ENCODE data around the gene UCP2. TPM values are rescaled to one million over a fixed set of nuclear protein-coding genes. Genes with fewer than 3 reads are reported as not detected.

Gene UCP2
- total and polyA plus RNA-seq, 4 donors: 44.7 to 207 (median 139) TPM

DNA sequence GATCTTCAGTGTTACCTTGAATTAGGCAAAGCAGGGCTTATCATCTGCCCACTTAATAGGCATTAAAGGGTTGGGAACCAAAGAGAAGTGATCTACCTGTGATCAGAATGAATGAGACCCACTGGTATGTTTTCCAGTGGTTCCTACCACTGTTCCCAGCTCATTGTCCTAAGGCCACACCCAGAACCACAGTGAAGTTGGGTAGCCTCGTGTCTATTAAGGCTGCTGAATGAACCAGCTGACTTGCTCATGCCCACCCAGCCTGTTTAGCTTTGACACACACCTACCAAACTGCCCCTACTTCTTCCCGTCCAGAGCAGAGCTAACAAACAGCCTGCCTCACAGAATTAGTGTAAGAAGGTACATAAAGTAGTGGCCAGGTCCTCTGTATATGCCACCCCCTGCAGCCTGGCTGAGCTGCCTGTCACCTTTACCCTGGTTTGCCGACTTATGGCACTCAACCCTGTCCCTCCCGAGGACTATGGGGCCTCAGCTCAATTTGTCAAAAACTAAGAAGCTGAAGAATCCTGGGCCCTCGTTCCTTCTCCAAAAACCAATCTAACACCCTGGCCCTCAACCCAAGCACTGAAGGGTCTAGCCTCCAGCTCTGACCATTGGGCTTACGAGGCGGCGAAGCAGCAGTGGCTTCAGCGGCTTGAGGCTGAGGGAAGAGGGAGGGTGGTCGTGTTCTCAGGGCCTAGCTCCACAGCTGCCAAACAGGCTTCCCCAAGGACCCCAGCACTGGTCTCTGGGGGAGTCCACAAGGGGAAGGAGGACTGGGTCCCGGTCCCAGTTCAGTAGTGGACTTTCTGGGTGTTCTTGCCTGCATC lies 9.8 kb downstream of the UCP2 start:
- no peaks in the 10 kb centered on the region for H3K27me3 ChIP-seq (ENCODE audit: control insufficient read depth in 3 of 3, insufficient read depth in 3 of 3, low read length in 2 of 3)
- no peak for DNase-seq
- TF ChIP-seq, protein P1, sequence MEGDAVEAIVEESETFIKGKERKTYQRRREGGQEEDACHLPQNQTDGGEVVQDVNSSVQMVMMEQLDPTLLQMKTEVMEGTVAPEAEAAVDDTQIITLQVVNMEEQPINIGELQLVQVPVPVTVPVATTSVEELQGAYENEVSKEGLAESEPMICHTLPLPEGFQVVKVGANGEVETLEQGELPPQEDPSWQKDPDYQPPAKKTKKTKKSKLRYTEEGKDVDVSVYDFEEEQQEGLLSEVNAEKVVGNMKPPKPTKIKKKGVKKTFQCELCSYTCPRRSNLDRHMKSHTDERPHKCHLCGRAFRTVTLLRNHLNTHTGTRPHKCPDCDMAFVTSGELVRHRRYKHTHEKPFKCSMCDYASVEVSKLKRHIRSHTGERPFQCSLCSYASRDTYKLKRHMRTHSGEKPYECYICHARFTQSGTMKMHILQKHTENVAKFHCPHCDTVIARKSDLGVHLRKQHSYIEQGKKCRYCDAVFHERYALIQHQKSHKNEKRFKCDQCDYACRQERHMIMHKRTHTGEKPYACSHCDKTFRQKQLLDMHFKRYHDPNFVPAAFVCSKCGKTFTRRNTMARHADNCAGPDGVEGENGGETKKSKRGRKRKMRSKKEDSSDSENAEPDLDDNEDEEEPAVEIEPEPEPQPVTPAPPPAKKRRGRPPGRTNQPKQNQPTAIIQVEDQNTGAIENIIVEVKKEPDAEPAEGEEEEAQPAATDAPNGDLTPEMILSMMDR (IDR thresholded peaks at IDR 0.05; ENCODE audit: control extremely low read depth, extremely low read depth): no peak
- 86 to 87% methylated on average over 11 of the region's 11 CpGs for WGBS, 2 donors
- H3K4me1 ChIP-seq (ENCODE audit: control insufficient read depth in 5 of 5, insufficient read depth in 5 of 5, low read length in 5 of 5): peaks cover 0 to 7% (median 0%) of the 10 kb centered on the region in 5 donors
- H3K27ac ChIP-seq (ENCODE audit: low read depth in 1 of 2, low read length in 1 of 2): no peak overlapping the region
- no peak for ATAC-seq (ENCODE audit: insufficient read depth, low FRiP score)
- peaks cover 0 to 23% (median 0%) of the 10 kb centered on the region in 4 donors for H3K36me3 ChIP-seq (ENCODE audit: control insufficient read depth in 4 of 4, insufficient read depth in 4 of 4, low read length in 4 of 4)
- H3K9me3 ChIP-seq (ENCODE audit: control insufficient read depth in 4 of 4, insufficient read depth in 3 of 4, low read length in 3 of 4): no peaks in the 10 kb centered on the region
- H3K4me3 ChIP-seq: no peak overlapping the region
- H3K9ac ChIP-seq (ENCODE audit: insufficient read depth in 1 of 2, low read length in 2 of 2): no peak overlapping the region

DNA sequence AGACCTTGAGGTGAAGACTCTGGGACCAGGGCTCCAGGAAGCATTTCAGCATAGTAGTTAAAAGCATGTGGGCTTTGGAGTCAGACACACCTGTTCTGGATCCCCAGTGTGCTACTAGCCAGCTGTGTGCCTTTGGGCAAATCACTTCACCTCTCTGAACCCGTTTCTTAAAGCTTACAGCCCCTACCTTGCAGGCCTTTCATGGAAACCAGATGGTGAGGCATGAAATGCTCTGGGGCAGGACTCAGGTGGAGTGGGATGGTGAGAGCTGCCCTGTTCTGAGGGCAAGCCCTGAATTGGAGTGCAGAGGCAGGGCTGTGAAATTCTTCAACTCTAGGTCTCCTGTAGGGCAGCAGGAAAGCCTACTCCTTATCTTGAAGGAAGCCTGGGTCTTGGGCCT lies 10.5 kb downstream of the UCP2 start:
- DNase-seq: no peak
- no peak overlapping the region for H3K9ac ChIP-seq (ENCODE audit: insufficient read depth in 1 of 2, low read length in 2 of 2)
- no peaks in the 10 kb centered on the region for H3K27me3 ChIP-seq (ENCODE audit: control insufficient read depth in 3 of 3, insufficient read depth in 3 of 3, low read length in 2 of 3)
- H3K9me3 ChIP-seq (ENCODE audit: control insufficient read depth in 4 of 4, insufficient read depth in 3 of 4, low read length in 3 of 4): no peaks in the 10 kb centered on the region
- no peak overlapping the region for H3K4me3 ChIP-seq
- TF ChIP-seq, protein P1 (IDR thresholded peaks at IDR 0.05; ENCODE audit: control extremely low read depth, extremely low read depth): no peak
- H3K27ac ChIP-seq (ENCODE audit: low read depth in 1 of 2, low read length in 1 of 2): no peak overlapping the region
- peaks cover 0 to 18% (median 0%) of the 10 kb centered on the region in 4 donors for H3K36me3 ChIP-seq (ENCODE audit: control insufficient read depth in 4 of 4, insufficient read depth in 4 of 4, low read length in 4 of 4)
- ATAC-seq (ENCODE audit: insufficient read depth, low FRiP score): no peak
- peaks cover 0 to 7% (median 0%) of the 10 kb centered on the region in 5 donors for H3K4me1 ChIP-seq (ENCODE audit: control insufficient read depth in 5 of 5, insufficient read depth in 5 of 5, low read length in 5 of 5)
- 88 to 89% methylated on average over 1 of the region's 1 CpG for WGBS, 2 donors

DNA sequence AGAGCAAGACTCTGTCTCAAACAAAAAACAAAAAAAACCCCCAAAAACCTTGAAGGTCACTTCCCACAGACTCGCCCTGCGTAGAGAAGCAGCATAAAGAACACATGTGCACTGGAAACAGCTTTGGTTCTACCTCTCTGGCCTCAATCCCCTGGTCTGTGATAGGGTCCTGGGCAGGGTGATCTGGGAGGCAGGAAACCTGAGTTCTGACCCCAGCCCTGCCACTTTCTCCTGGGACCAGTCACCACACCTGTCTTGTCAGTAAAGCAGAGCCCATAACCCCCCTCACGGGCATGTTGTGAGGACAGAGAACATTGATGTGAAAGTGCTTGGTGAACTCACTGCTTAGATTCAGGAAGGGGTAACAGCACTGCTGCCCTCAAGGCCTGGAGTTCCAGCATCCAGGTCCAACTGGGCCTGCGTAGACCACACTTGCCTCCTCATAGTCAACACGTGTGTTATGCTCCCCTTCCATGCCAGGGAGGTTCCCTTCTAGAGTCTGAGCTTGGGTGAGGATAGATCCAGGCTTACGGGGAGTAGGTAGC lies 11.4 kb downstream of the UCP2 start:
- Histone ChIP-seq H3K9me3 (ENCODE audit: control insufficient read depth in 4 of 4, insufficient read depth in 3 of 4, low read length in 3 of 4) (no peaks in the 10 kb centered on the region), H3K4me3 (no peak overlapping the region), H3K27me3 (ENCODE audit: control insufficient read depth in 3 of 3, insufficient read depth in 3 of 3, low read length in 2 of 3) (no peaks in the 10 kb centered on the region), H3K9ac (ENCODE audit: insufficient read depth in 1 of 2, low read length in 2 of 2) (no peak overlapping the region), H3K4me1 (ENCODE audit: control insufficient read depth in 5 of 5, insufficient read depth in 5 of 5, low read length in 5 of 5) (peaks cover 0 to 7% (median 0%) of the 10 kb centered on the region in 5 donors), H3K27ac (ENCODE audit: low read depth in 1 of 2, low read length in 1 of 2) (no peak overlapping the region), H3K36me3 (ENCODE audit: control insufficient read depth in 4 of 4, insufficient read depth in 4 of 4, low read length in 4 of 4) (peaks cover 0 to 11% (median 0%) of the 10 kb centered on the region in 4 donors)
- ATAC-seq (ENCODE audit: insufficient read depth, low FRiP score) (no peak), DNase-seq (no peak)
- 83 to 88% methylated on average over 6 of the region's 6 CpGs for WGBS, 2 donors
- TF ChIP-seq, protein P1 (IDR thresholded peaks at IDR 0.05; ENCODE audit: control extremely low read depth, extremely low read depth): no peak
